Keratinocyte (primary cell): ENCODE data around the gene MYCBPAP. TPM values are rescaled to one million over a fixed set of nuclear protein-coding genes. Genes with fewer than 3 reads are reported as not detected.

Experiments
- DNase-seq: peaks from one replicate; pipeline ENCODE4 v3.0.0-alpha.2; 2011; ENCODE audit warnings: low read depth, missing footprints, low spot score
- FAIRE-seq: peaks from 2 replicates; lab custom pipeline; 2011; peaks lifted over from hg19 to GRCh38; lab: Jason Lieb, UNC
- H2AFZ ChIP-seq: 2 replicates; pipeline ENCODE4 v1.6.0; 2012; ENCODE audit warnings: low read length, control low read depth, inconsistent platforms; ENCODE audit not compliant: control insufficient read depth
- H3K27ac ChIP-seq: 2 replicates; pipeline ENCODE4 v1.5.1; 2011; ENCODE audit warnings: low read length; ENCODE audit not compliant: control insufficient read depth, insufficient read depth
- H3K27me3 ChIP-seq: 3 replicates; pipeline ENCODE4 v1.6.0; 2011; ENCODE audit warnings: low read length; ENCODE audit not compliant: control insufficient read depth, insufficient read depth; ENCODE audit errors: extremely low read depth
- H3K36me3 ChIP-seq, 2 experiments: 2 replicates in 1 of 2; 3 replicates in 1 of 2; pipeline ENCODE4 v1.5.1; 2011; ENCODE audit warnings: low read length in 2 of 2, mild to moderate bottlenecking in 1 of 2; ENCODE audit not compliant: control insufficient read depth in 2 of 2, insufficient read depth in 2 of 2; ENCODE audit errors: extremely low read depth in 1 of 2
- H3K4me1 ChIP-seq: 3 replicates; pipeline ENCODE4 v1.5.1; 2011; ENCODE audit warnings: low read length; ENCODE audit not compliant: control insufficient read depth, insufficient read depth; ENCODE audit errors: extremely low read depth
- H3K4me2 ChIP-seq: 3 replicates; pipeline ENCODE4 v1.6.0; 2011; ENCODE audit warnings: low read depth, low read length; ENCODE audit not compliant: control insufficient read depth, insufficient read depth; ENCODE audit errors: extremely low read depth
- H3K4me3 ChIP-seq, 3 experiments: fragments of 200-600 bp in 1 of 3; sonication (generic) in 1 of 3; 2 replicates in 2 of 3; 3 replicates in 1 of 3; pipeline ENCODE4 v1.5.1; 2011 to 2016; ENCODE audit warnings: low read length in 3 of 3, mild to moderate bottlenecking in 3 of 3, control low read depth in 2 of 3, inconsistent platforms in 1 of 3, low read depth in 1 of 3, mixed read lengths in 1 of 3, mixed run types in 1 of 3, moderate library complexity in 1 of 3; ENCODE audit not compliant: control insufficient read depth in 2 of 3, insufficient read depth in 2 of 3; ENCODE audit errors: extremely low read depth in 1 of 3
- H3K79me2 ChIP-seq: 2 replicates; pipeline ENCODE4 v1.6.0; 2012; ENCODE audit warnings: low read length; ENCODE audit not compliant: control insufficient read depth, insufficient read depth
- H3K9ac ChIP-seq: 3 replicates; pipeline ENCODE4 v1.6.0; 2011; ENCODE audit warnings: low read length; ENCODE audit not compliant: control insufficient read depth, insufficient read depth; ENCODE audit errors: extremely low read depth
- H3K9me1 ChIP-seq: 3 replicates; pipeline ENCODE4 v1.6.0; 2011; ENCODE audit warnings: low read length; ENCODE audit not compliant: control insufficient read depth, insufficient read depth; ENCODE audit errors: extremely low read depth
- H3K9me3 ChIP-seq: 2 replicates; pipeline ENCODE4 v1.5.1; 2012; ENCODE audit warnings: low read depth, low read length; ENCODE audit not compliant: control insufficient read depth
- H4K20me1 ChIP-seq: 3 replicates; pipeline ENCODE4 v1.6.0; 2011; ENCODE audit warnings: low read length; ENCODE audit not compliant: control insufficient read depth, insufficient read depth; ENCODE audit errors: extremely low read depth
- EZH2 ChIP-seq: IDR thresholded peaks from one replicate; pipeline ENCODE4 v1.6.1; 2012; ENCODE audit warnings: inconsistent platforms, mild to moderate bottlenecking, low read length, moderate library complexity
- dilution Hi-C: fragments of 300-500 bp; cut with MboI; formaldehyde crosslinking; loops from one replicate; pipeline ENCODE4 v1.7.0; 2020; ENCODE audit warnings: low sequenced_read_pairs; ENCODE audit not compliant: extremely low pct_ligation_motif_present
- polyA plus RNA-seq, 5 experiments: library from polyadenylated mRNA; depleted of rRNA in 3 of 5; stranded (reverse) in 3 of 5; stranded (forward) in 1 of 5; unstranded in 1 of 5; fragments of >200 nt; gene quantifications; 1 replicate in 1 of 5; 2 replicates in 3 of 5; 3 replicates in 1 of 5; pipeline versions ENCODE4 v1.2.1 to v1.2.3, GENCODE V29; 2011 to 2012; ENCODE audit warnings: missing spikeins in 2 of 5, low read depth in 1 of 5, low replicate concordance in 1 of 5
- TF ChIP-seq, protein P1 (sequence below), 3 experiments: IDR thresholded peaks in 1 of 3; conservative IDR thresholded peaks in 1 of 3; optimal IDR thresholded peaks in 1 of 3; 2 replicates in 2 of 3; 3 replicates in 1 of 3; pipeline versions ENCODE3 to v1.5.1; 2011; ENCODE audit warnings: low read length in 3 of 3, mild to moderate bottlenecking in 3 of 3, moderate library complexity in 2 of 3, control low read depth in 1 of 3, inconsistent platforms in 1 of 3; ENCODE audit not compliant: insufficient read depth in 2 of 3; ENCODE audit errors: extremely low read depth in 1 of 3

Gene MYCBPAP
- polyA plus RNA-seq, 1 donor (not counting 4 experiments of a cell fraction or from before 2014, with no cell fraction given) = 9.5 TPM

DNA sequence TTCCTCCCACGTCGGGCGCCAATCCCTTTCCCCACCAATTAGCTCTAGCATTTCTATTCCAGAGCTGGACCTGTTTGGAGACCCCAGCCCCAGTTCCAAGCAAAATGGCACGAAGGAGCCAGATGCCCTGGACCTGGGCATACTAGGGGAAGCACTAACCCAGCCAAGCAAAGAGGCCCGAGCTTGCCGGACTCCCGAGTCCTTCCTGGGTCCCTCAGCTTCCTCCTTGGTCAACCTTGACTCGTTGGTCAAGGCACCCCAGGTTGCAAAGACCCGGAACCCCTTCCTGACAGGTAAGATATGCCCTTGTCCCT is 33.1 kb downstream of the MYCBPAP start:
- H3K4me1 ChIP-seq = peaks cover 67% of the 10 kb centered on the region
- no peaks in the 10 kb centered on the region for H3K9me3 ChIP-seq
- H3K27me3 ChIP-seq = no peaks in the 10 kb centered on the region
- H3K79me2 ChIP-seq = peaks cover 33% of the 10 kb centered on the region
- H3K36me3 ChIP-seq = peaks cover 24 to 51% of the 10 kb centered on the region in 2 experiments
- peak overlapping the region; percentile 82 for H3K4me2 ChIP-seq
- H4K20me1 ChIP-seq = peaks cover 7% of the 10 kb centered on the region
- H3K4me3 ChIP-seq = peak overlapping the region in 1 of 3 experiments; percentile 47
- dilution Hi-C loops = no loop called here
- TF ChIP-seq EZH2 = no peak
- TF ChIP-seq, protein P1, sequence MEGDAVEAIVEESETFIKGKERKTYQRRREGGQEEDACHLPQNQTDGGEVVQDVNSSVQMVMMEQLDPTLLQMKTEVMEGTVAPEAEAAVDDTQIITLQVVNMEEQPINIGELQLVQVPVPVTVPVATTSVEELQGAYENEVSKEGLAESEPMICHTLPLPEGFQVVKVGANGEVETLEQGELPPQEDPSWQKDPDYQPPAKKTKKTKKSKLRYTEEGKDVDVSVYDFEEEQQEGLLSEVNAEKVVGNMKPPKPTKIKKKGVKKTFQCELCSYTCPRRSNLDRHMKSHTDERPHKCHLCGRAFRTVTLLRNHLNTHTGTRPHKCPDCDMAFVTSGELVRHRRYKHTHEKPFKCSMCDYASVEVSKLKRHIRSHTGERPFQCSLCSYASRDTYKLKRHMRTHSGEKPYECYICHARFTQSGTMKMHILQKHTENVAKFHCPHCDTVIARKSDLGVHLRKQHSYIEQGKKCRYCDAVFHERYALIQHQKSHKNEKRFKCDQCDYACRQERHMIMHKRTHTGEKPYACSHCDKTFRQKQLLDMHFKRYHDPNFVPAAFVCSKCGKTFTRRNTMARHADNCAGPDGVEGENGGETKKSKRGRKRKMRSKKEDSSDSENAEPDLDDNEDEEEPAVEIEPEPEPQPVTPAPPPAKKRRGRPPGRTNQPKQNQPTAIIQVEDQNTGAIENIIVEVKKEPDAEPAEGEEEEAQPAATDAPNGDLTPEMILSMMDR (optimal IDR thresholded peaks at IDR 0.05 in 1 of 3, IDR thresholded peaks at IDR 0.05 in 1 of 3, conservative IDR thresholded peaks at IDR 0.05 in 1 of 3; ENCODE audit: extremely low read depth in 1 of 3, insufficient read depth in 2 of 3, low read length in 3 of 3) = no peak
- no peak overlapping the region for H2AFZ ChIP-seq
- DNase-seq = no peak
- peak overlapping the region; percentile 22 for H3K9ac ChIP-seq
- H3K27ac ChIP-seq = peak overlapping the region; percentile 14
- no peak for FAIRE-seq
- peaks cover 3% of the 10 kb centered on the region for H3K9me1 ChIP-seq

DNA sequence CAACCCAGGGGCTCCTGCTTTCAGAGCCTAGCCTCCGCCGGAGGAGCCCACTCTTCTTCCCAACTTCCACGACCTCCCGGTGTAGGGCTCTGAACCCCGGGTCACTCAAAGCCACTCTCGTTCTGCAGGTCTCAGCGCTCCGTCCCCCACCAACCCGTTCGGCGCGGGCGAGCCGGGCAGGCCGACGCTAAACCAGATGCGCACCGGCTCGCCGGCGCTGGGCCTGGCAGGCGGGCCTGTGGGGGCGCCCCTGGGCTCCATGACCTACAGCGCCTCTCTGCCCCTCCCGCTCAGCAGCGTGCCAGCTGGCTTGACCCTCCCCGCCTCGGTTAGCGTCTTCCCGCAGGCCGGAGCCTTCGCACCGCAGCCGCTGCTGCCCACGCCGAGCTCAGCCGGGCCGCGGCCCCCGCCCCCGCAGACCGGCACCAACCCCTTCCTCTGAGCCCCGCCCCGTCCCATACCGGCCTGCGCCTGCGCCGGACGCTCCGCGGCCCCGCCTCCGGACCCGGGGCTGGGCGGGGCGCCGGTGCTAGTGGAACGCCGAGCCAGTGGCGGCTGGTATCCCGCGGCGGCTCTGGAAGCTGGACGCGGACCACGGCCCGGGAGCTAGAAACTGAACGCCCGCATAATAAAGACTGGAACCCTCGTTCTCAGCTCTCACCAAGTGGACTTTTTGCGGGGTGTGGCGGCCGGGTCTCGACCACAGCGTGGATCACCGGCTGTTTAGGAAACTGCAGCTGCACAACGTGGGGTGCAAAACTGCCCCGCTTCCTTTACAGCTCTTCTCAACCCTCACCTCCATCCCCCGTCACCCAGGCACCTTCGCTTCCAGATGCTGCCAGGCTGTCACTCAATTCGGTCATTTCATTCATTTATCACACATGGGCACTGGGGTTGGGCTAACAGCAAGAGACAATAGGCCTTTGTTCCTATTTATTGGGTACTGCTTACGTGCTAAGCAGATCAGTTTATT is 33.8 kb downstream of the MYCBPAP start:
- Histone ChIP-seq H3K27me3 (no peaks in the 10 kb centered on the region), H3K4me2 (peak overlapping the region; percentile 82), H4K20me1 (peaks cover 4% of the 10 kb centered on the region), H3K9me1 (peaks cover 3% of the 10 kb centered on the region), H3K79me2 (peaks cover 26% of the 10 kb centered on the region), H3K9ac (peak overlapping the region; percentile 61), H3K27ac (peak overlapping the region; percentile 53), H3K36me3 (peaks cover 21 to 45% of the 10 kb centered on the region in 2 experiments), H3K9me3 (no peaks in the 10 kb centered on the region), H3K4me3 (peak overlapping the region in 2 of 3 experiments; percentile 8 to 47), H2AFZ (no peak overlapping the region), H3K4me1 (peaks cover 60% of the 10 kb centered on the region)
- dilution Hi-C loops = no loop called here
- TF ChIP-seq, protein P1 (optimal IDR thresholded peaks at IDR 0.05 in 1 of 3, IDR thresholded peaks at IDR 0.05 in 1 of 3, conservative IDR thresholded peaks at IDR 0.05 in 1 of 3; ENCODE audit: extremely low read depth in 1 of 3, insufficient read depth in 2 of 3, low read length in 3 of 3) = peak in 2 of 3 experiments; percentile 21 to 23
- TF ChIP-seq EZH2 = no peak
- FAIRE-seq (no peak), DNase-seq (no peak)
